HepG2 (cell line): ENCODE results near the gene UQCR11. TPM values are rescaled to one million over a fixed set of nuclear protein-coding genes. Genes with fewer than 3 reads are reported as not detected.

Source experiments
- AHR ChIP-seq: IDR thresholded peaks from 2 replicates; pipeline ENCODE4 v1.6.1; 2018; ENCODE audit warnings: missing genetic modification reagents, missing compliant biosample characterization
- MBD4 ChIP-seq: IDR thresholded peaks from 2 replicates; pipeline ENCODE4 v1.6.1; 2012; ENCODE audit warnings: low read length, inconsistent platforms, borderline replicate concordance
- MTA3 ChIP-seq: sonication (generic); formaldehyde crosslinking; IDR thresholded peaks from 2 replicates; pipeline ENCODE4 v1.4.0; 2020; ENCODE audit warnings: missing genetic modification reagents
- NCOR1 ChIP-seq: fragments of 200-600 bp; sonication (generic); IDR thresholded peaks from 2 replicates; pipeline ENCODE4 v1.7.0; 2017; ENCODE audit warnings: antibody characterized with exemption, low read length, borderline replicate concordance
- NR3C1 ChIP-seq: sonication (generic); formaldehyde crosslinking; IDR thresholded peaks from 2 replicates; pipeline ENCODE4 v1.4.0; 2020; ENCODE audit warnings: missing genetic modification reagents
- PHB2 ChIP-seq: fragments of 450-650 bp; IDR thresholded peaks from 2 replicates; pipeline ENCODE4 v1.6.1; 2018; ENCODE audit not compliant: partially characterized antibody
- PRDM10 ChIP-seq: sonication (generic); formaldehyde crosslinking; IDR thresholded peaks from 2 replicates; pipeline ENCODE4 v1.4.0; 2020; ENCODE audit warnings: low read depth, missing genetic modification reagents
- TRAFD1 ChIP-seq: sonication (generic); formaldehyde crosslinking; IDR thresholded peaks from 2 replicates; pipeline ENCODE4 v1.5.1; 2020; ENCODE audit warnings: missing genetic modification reagents, mild to moderate bottlenecking, borderline replicate concordance
- ZNF234 ChIP-seq: sonication (generic); formaldehyde crosslinking; conservative IDR thresholded peaks from 2 replicates; pipeline ENCODE4 v1.5.1; 2020; ENCODE audit warnings: mild to moderate bottlenecking, missing genetic modification reagents
- ZNF296 ChIP-seq: sonication (generic); formaldehyde crosslinking; conservative IDR thresholded peaks from 2 replicates; pipeline ENCODE4 v1.5.0; 2020; ENCODE audit warnings: mild to moderate bottlenecking, missing genetic modification reagents
- ZNF850 ChIP-seq: sonication (generic); formaldehyde crosslinking; conservative IDR thresholded peaks from 2 replicates; pipeline ENCODE4 v1.9.0; 2021; ENCODE audit warnings: mild to moderate bottlenecking, missing genetic modification reagents
- polyA plus RNA-seq, 8 experiments: library from polyadenylated mRNA; depleted of rRNA in 3 of 8; stranded (reverse) in 7 of 8; unstranded in 1 of 8; fragments of >200 nt; fragmentation: Illumina TruSeq in 4 of 8; extraction: Trizol in 4 of 8; gene quantifications; 2 replicates each; pipeline versions ENCODE4 v1.2.1 to v1.2.3, GENCODE V29; 2011 to 2016; ENCODE audit warnings: low read depth in 4 of 8, missing spikeins in 1 of 8, mixed read lengths in 1 of 8; ENCODE audit not compliant: insufficient read depth in 1 of 8
- total RNA-seq, 5 experiments: library from RNA; depleted of rRNA; stranded (reverse); fragments of >200 nt; fragmentation: Illumina TruSeq; extraction: Trizol; gene quantifications; 2 replicates each; pipeline ENCODE4 v1.2.3, GENCODE V29; 2016; ENCODE audit warnings: low read depth in 1 of 5
- TF ChIP-seq, protein P1 (sequence below): sonication (generic); formaldehyde crosslinking; IDR thresholded peaks from 2 replicates; pipeline ENCODE4 v1.4.0; 2020; ENCODE audit warnings: missing genetic modification reagents
- TF ChIP-seq, protein P2 (sequence below): IDR thresholded peaks from 2 replicates; pipeline ENCODE4 v1.6.1; 2016; ENCODE audit warnings: mild to moderate bottlenecking, missing biosample characterization, missing genetic modification reagents
- TF ChIP-seq, protein P3 (sequence below): sonication (generic); formaldehyde crosslinking; IDR thresholded peaks from 2 replicates; pipeline ENCODE4 v1.5.0; 2020; ENCODE audit warnings: mild to moderate bottlenecking, missing genetic modification reagents
- TF ChIP-seq, protein P4 (sequence below): sonication (generic); formaldehyde crosslinking; IDR thresholded peaks from 2 replicates; pipeline ENCODE4 v1.4.0; 2020; ENCODE audit warnings: mild to moderate bottlenecking, missing genetic modification reagents
- TF ChIP-seq, protein P5 (sequence below): sonication (generic); formaldehyde crosslinking; IDR thresholded peaks from 2 replicates; pipeline ENCODE4 v1.4.0; 2020; ENCODE audit warnings: missing genetic modification reagents, borderline replicate concordance

The UQCR11 gene
- total and polyA plus RNA-seq, 2 of the 13 experiments (the other 11 are each of a cell fraction or from before 2014, with no cell fraction given): 125 to 214 TPM

GRCh38 chr19:1605236-1606137, at the start of gene UQCR11 (continued):
- TF ChIP-seq, protein P1, sequence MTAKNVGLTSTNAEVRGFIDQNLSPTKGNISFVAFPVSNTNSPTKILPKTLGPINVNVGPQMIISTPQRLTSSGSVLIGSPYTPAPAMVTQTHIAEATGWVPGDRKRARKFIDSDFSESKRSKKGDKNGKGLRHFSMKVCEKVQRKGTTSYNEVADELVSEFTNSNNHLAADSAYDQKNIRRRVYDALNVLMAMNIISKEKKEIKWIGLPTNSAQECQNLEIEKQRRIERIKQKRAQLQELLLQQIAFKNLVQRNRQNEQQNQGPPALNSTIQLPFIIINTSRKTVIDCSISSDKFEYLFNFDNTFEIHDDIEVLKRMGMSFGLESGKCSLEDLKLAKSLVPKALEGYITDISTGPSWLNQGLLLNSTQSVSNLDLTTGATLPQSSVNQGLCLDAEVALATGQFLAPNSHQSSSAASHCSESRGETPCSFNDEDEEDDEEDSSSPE: no peak
- no peak for TF ChIP-seq ZNF296 (CRISPR knock-in tag)
- TF ChIP-seq, protein P2, sequence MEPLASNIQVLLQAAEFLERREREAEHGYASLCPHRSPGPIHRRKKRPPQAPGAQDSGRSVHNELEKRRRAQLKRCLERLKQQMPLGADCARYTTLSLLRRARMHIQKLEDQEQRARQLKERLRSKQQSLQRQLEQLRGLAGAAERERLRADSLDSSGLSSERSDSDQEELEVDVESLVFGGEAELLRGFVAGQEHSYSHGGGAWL (CRISPR knock-in tag): no peak; the same call in none of the 2 replicates
- TF ChIP-seq MBD4: no peak
- TF ChIP-seq NCOR1: peak; percentile 74; the same call in 1 of the 2 replicates
- TF ChIP-seq, protein P3, sequence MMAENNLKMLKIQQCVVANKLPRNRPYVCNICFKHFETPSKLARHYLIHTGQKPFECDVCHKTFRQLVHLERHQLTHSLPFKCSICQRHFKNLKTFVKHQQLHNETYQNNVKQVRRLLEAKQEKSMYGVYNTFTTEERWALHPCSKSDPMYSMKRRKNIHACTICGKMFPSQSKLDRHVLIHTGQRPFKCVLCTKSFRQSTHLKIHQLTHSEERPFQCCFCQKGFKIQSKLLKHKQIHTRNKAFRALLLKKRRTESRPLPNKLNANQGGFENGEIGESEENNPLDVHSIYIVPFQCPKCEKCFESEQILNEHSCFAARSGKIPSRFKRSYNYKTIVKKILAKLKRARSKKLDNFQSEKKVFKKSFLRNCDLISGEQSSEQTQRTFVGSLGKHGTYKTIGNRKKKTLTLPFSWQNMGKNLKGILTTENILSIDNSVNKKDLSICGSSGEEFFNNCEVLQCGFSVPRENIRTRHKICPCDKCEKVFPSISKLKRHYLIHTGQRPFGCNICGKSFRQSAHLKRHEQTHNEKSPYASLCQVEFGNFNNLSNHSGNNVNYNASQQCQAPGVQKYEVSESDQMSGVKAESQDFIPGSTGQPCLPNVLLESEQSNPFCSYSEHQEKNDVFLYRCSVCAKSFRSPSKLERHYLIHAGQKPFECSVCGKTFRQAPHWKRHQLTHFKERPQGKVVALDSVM (CRISPR knock-in tag): no peak; the same call in 1 of the 2 replicates
- TF ChIP-seq MTA3 (CRISPR knock-in tag): no peak
- TF ChIP-seq, protein P4, sequence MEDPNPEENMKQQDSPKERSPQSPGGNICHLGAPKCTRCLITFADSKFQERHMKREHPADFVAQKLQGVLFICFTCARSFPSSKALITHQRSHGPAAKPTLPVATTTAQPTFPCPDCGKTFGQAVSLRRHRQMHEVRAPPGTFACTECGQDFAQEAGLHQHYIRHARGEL (CRISPR knock-in tag): no peak
- TF ChIP-seq, protein P5, sequence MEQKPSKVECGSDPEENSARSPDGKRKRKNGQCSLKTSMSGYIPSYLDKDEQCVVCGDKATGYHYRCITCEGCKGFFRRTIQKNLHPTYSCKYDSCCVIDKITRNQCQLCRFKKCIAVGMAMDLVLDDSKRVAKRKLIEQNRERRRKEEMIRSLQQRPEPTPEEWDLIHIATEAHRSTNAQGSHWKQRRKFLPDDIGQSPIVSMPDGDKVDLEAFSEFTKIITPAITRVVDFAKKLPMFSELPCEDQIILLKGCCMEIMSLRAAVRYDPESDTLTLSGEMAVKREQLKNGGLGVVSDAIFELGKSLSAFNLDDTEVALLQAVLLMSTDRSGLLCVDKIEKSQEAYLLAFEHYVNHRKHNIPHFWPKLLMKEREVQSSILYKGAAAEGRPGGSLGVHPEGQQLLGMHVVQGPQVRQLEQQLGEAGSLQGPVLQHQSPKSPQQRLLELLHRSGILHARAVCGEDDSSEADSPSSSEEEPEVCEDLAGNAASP: no peak
- TF ChIP-seq ZNF850 (CRISPR knock-in tag): 0 out of 2 replicates have a peak, but pooled peaks have one; percentile 21
- no peak for TF ChIP-seq PHB2
- TF ChIP-seq AHR (CRISPR knock-in tag): no peak
- TF ChIP-seq NR3C1 (CRISPR knock-in tag): no peak
- TF ChIP-seq PRDM10 (CRISPR knock-in tag): no peak
- TF ChIP-seq TRAFD1 (CRISPR knock-in tag): no peak
- no peak; the same call in 1 of the 2 replicates for TF ChIP-seq ZNF234 (CRISPR knock-in tag)
